ENCODE results near the gene HES4.

HES4 gene

DNA sequence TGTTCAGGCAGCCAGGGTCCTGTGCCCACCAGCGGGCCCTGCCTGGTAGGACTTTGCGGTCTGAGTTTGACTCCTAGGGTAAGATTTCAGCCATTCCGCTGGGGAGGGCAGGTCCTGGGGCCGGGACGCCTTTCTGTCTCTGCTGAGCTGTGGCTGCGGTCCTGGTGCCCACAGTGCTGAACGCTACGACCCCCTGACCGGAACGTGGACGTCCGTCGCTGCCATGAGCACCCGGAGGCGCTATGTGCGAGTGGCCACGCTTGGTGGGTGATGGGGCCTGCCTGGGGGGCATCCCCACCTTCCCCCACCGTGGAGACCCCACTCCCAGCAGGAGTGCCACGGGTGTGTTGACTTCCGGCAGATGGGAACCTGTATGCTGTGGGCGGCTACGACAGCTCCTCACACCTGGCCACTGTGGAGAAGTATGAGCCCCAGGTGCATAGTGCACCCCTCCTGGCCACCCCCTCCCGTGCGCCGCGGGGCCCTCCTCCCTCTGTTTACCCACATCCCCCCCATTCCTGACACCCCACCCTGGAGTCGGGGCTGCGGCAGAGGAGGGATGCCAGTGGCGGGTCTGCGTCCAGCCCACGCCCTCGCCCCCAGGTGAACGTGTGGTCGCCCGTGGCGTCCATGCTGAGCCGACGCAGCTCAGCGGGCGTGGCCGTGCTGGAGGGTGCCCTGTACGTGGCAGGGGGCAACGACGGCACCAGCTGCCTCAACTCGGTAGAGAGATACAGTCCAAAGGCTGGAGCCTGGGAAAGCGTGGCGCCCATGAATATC, 36.0 kb downstream of the HES4 start:
- H3F3A ChIP-seq (ENCODE audit: low read depth): no peaks in the 10 kb centered on the region
- H3K9ac ChIP-seq (ENCODE audit: low read depth, low read length, poor library complexity, severe bottlenecking): no peak overlapping the region
- H3K9me2 ChIP-seq (replicated peaks; ENCODE audit: low read depth, low read length): no peaks in the 10 kb centered on the region
- no peaks in the 10 kb centered on the region for H3K36me3 ChIP-seq (ENCODE audit: insufficient read depth, low read length)
- H4K20me1 ChIP-seq (ENCODE audit: insufficient read depth, low read length, poor library complexity, severe bottlenecking): peaks cover under 1% of the 10 kb centered on the region
- no peaks in the 10 kb centered on the region for H3K27me3 ChIP-seq (ENCODE audit: insufficient read depth, low read length, poor library complexity, severe bottlenecking)
- H3K4me3 ChIP-seq (ENCODE audit: low read length, poor library complexity, severe bottlenecking): no peak overlapping the region
- TF ChIP-seq, protein P1, sequence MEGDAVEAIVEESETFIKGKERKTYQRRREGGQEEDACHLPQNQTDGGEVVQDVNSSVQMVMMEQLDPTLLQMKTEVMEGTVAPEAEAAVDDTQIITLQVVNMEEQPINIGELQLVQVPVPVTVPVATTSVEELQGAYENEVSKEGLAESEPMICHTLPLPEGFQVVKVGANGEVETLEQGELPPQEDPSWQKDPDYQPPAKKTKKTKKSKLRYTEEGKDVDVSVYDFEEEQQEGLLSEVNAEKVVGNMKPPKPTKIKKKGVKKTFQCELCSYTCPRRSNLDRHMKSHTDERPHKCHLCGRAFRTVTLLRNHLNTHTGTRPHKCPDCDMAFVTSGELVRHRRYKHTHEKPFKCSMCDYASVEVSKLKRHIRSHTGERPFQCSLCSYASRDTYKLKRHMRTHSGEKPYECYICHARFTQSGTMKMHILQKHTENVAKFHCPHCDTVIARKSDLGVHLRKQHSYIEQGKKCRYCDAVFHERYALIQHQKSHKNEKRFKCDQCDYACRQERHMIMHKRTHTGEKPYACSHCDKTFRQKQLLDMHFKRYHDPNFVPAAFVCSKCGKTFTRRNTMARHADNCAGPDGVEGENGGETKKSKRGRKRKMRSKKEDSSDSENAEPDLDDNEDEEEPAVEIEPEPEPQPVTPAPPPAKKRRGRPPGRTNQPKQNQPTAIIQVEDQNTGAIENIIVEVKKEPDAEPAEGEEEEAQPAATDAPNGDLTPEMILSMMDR (conservative IDR thresholded peaks at IDR 0.05; ENCODE audit: low read length): no peak
- no peak for TF ChIP-seq EZH2phosphoT487 (IDR thresholded peaks at IDR 0.05; ENCODE audit: borderline replicate concordance)
- H3K4me2 ChIP-seq (ENCODE audit: low read depth, low read length, poor library complexity, severe bottlenecking): no peak overlapping the region
- no peaks in the 10 kb centered on the region for H3K9me3 ChIP-seq (ENCODE audit: insufficient read depth, low read depth, low read length)
- H3K4me1 ChIP-seq (ENCODE audit: insufficient read depth, low read length, poor library complexity, severe bottlenecking): peaks cover 18% of the 10 kb centered on the region
- H2AFZ ChIP-seq (ENCODE audit: low read length): no peak overlapping the region
- peaks cover 1% of the 10 kb centered on the region for H3K79me2 ChIP-seq (ENCODE audit: insufficient read depth, low read length)

DNA sequence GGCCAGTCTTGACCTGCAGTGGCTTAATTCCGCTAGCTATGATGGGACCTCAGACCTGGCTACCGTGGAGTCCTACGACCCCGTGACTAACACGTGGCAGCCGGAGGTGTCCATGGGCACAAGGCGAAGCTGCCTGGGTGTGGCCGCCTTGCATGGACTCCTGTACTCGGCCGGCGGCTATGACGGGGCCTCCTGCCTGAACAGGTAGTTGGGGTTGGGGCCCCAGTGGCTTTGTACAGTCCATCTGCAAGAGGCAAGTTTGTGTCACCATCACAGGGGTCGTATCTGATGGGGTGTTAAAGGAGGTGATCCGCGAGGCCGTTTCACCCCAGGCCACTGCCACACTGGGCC, 36.6 kb downstream of the HES4 start:
- TF ChIP-seq EZH2phosphoT487 (IDR thresholded peaks at IDR 0.05; ENCODE audit: borderline replicate concordance): no peak
- TF ChIP-seq, protein P1 (conservative IDR thresholded peaks at IDR 0.05; ENCODE audit: low read length): no peak
- no peak overlapping the region for H3K4me2 ChIP-seq (ENCODE audit: low read depth, low read length, poor library complexity, severe bottlenecking)
- H4K20me1 ChIP-seq (ENCODE audit: insufficient read depth, low read length, poor library complexity, severe bottlenecking): peaks cover 7% of the 10 kb centered on the region
- no peak overlapping the region for H2AFZ ChIP-seq (ENCODE audit: low read length)
- no peaks in the 10 kb centered on the region for H3K9me3 ChIP-seq (ENCODE audit: insufficient read depth, low read depth, low read length)
- H3K9ac ChIP-seq (ENCODE audit: low read depth, low read length, poor library complexity, severe bottlenecking): no peak overlapping the region
- H3K79me2 ChIP-seq (ENCODE audit: insufficient read depth, low read length): peaks cover 8% of the 10 kb centered on the region
- no peak overlapping the region for H3K4me3 ChIP-seq (ENCODE audit: low read length, poor library complexity, severe bottlenecking)
- no peaks in the 10 kb centered on the region for H3K9me2 ChIP-seq (replicated peaks; ENCODE audit: low read depth, low read length)
- no peaks in the 10 kb centered on the region for H3F3A ChIP-seq (ENCODE audit: low read depth)
- H3K4me1 ChIP-seq (ENCODE audit: insufficient read depth, low read length, poor library complexity, severe bottlenecking): peaks cover 24% of the 10 kb centered on the region
- no peaks in the 10 kb centered on the region for H3K36me3 ChIP-seq (ENCODE audit: insufficient read depth, low read length)
- H3K27me3 ChIP-seq (ENCODE audit: insufficient read depth, low read length, poor library complexity, severe bottlenecking): no peaks in the 10 kb centered on the region

DNA sequence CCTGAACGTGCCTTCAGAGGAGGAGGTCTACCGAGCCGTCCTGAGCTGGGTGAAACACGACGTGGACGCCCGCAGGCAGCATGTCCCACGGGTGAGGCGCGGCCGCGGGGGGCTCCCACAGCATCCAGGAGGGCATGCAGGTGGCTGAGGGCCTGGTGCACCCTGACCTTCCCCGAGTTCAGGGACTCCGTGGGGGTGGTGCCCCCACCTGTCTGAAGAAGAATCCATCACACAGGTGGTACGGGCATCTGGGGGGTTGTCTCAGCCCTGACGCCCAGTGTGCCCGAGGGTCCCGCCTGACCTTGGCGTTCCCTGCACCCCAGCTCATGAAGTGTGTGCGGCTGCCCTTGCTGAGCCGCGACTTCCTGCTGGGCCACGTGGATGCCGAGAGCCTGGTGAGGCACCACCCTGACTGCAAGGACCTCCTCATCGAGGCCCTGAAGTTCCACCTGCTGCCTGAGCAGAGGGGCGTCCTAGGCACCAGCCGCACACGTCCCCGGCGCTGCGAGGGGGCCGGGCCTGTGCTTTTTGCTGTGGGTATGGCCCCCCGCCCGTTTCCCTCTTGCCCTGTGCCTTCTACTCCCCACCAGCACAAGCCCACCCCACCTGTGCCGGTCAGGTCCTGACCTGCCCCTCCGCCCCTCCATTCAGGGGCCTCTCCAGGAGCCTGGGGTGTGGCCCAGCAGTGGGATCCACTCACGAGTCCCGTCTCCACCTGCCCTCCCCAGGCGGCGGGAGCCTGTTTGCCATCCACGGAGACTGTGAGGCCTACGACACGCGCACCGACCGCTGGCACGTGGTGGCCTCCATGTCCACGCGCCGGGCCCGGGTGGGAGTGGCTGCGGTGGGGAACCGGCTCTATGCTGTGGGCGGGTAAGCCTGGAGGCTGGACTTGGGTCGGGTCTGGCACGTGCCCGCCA, 37.3 kb downstream of the HES4 start:
- Histone ChIP-seq H2AFZ (ENCODE audit: low read length) (no peak overlapping the region), H4K20me1 (ENCODE audit: insufficient read depth, low read length, poor library complexity, severe bottlenecking) (peaks cover 11% of the 10 kb centered on the region), H3K79me2 (ENCODE audit: insufficient read depth, low read length) (peaks cover 14% of the 10 kb centered on the region), H3K9me2 (replicated peaks; ENCODE audit: low read depth, low read length) (no peaks in the 10 kb centered on the region), H3K4me3 (ENCODE audit: low read length, poor library complexity, severe bottlenecking) (no peak overlapping the region), H3K9ac (ENCODE audit: low read depth, low read length, poor library complexity, severe bottlenecking) (no peak overlapping the region), H3K27me3 (ENCODE audit: insufficient read depth, low read length, poor library complexity, severe bottlenecking) (no peaks in the 10 kb centered on the region), H3K4me2 (ENCODE audit: low read depth, low read length, poor library complexity, severe bottlenecking) (no peak overlapping the region), H3K36me3 (ENCODE audit: insufficient read depth, low read length) (no peaks in the 10 kb centered on the region), H3F3A (ENCODE audit: low read depth) (no peaks in the 10 kb centered on the region), H3K9me3 (ENCODE audit: insufficient read depth, low read depth, low read length) (no peaks in the 10 kb centered on the region), H3K4me1 (ENCODE audit: insufficient read depth, low read length, poor library complexity, severe bottlenecking) (peaks cover 25% of the 10 kb centered on the region)
- TF ChIP-seq EZH2phosphoT487 (IDR thresholded peaks at IDR 0.05; ENCODE audit: borderline replicate concordance): no peak
- TF ChIP-seq, protein P1 (conservative IDR thresholded peaks at IDR 0.05; ENCODE audit: low read length): no peak
